PFSK-1 (cell line): Measurements from ENCODE around the gene KLHDC4.

Source experiments
- FOXP2 ChIP-seq: optimal IDR thresholded peaks from 2 replicates; pipeline ENCODE3; 2011; ENCODE audit warnings: borderline replicate concordance, control low read depth, inconsistent platforms; ENCODE audit not compliant: insufficient read depth; ENCODE audit errors: extremely low read length, extremely low read depth
- POLR2AphosphoS5 ChIP-seq: IDR thresholded peaks from 2 replicates; pipeline ENCODE4 v1.6.1; 2012; ENCODE audit warnings: low read depth, mild to moderate bottlenecking, control low read depth, low read length, moderate library complexity
- SIN3A ChIP-seq: IDR thresholded peaks from 2 replicates; pipeline ENCODE4 v1.6.1; 2012; ENCODE audit warnings: mild to moderate bottlenecking, low read length, moderate library complexity, borderline replicate concordance; ENCODE audit not compliant: insufficient read depth
- TAF1 ChIP-seq: IDR thresholded peaks from 2 replicates; pipeline ENCODE4 v1.6.1; 2012; ENCODE audit warnings: low read length, control low read depth, borderline replicate concordance; ENCODE audit not compliant: insufficient read depth
- TF ChIP-seq, protein P1 (sequence below), 2 experiments: IDR thresholded peaks; 2 replicates each; pipeline versions ENCODE4 v1.6.1 to v1.8.0; 2011 to 2012; ENCODE audit warnings: low read depth in 2 of 2, low read length in 2 of 2, control low read depth in 1 of 2, inconsistent platforms in 1 of 2, mild to moderate bottlenecking in 1 of 2, moderate library complexity in 1 of 2; ENCODE audit not compliant: insufficient read depth in 1 of 2

The KLHDC4 gene

DNA sequence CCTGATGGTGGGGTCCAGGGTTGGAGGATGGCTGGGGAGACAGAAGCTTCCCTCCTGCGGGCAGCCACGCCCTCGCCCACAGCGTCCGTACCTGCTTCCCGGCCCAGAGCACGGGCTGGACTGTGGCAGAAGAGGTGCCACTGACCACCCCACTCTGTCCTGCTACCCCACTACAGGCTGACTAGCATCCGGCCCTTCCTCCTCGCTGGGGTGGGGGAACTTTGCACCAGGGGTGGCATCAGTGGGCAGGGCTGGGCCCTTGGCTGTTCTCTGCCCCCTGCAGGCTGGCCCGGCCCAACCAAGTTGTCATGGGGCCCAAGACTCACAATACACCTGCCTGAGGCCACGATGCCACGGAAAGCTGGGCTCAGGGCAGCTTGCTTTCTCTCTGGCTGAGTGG is 73.0 kb downstream of the KLHDC4 start:
- TF ChIP-seq, protein P1, sequence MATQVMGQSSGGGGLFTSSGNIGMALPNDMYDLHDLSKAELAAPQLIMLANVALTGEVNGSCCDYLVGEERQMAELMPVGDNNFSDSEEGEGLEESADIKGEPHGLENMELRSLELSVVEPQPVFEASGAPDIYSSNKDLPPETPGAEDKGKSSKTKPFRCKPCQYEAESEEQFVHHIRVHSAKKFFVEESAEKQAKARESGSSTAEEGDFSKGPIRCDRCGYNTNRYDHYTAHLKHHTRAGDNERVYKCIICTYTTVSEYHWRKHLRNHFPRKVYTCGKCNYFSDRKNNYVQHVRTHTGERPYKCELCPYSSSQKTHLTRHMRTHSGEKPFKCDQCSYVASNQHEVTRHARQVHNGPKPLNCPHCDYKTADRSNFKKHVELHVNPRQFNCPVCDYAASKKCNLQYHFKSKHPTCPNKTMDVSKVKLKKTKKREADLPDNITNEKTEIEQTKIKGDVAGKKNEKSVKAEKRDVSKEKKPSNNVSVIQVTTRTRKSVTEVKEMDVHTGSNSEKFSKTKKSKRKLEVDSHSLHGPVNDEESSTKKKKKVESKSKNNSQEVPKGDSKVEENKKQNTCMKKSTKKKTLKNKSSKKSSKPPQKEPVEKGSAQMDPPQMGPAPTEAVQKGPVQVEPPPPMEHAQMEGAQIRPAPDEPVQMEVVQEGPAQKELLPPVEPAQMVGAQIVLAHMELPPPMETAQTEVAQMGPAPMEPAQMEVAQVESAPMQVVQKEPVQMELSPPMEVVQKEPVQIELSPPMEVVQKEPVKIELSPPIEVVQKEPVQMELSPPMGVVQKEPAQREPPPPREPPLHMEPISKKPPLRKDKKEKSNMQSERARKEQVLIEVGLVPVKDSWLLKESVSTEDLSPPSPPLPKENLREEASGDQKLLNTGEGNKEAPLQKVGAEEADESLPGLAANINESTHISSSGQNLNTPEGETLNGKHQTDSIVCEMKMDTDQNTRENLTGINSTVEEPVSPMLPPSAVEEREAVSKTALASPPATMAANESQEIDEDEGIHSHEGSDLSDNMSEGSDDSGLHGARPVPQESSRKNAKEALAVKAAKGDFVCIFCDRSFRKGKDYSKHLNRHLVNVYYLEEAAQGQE (IDR thresholded peaks at IDR 0.05; ENCODE audit: insufficient read depth in 1 of 2, low read depth in 2 of 2, low read length in 2 of 2) = no peak
- TF ChIP-seq TAF1 (no peak), SIN3A (no peak), FOXP2 (no peak), POLR2AphosphoS5 (no peak)

DNA sequence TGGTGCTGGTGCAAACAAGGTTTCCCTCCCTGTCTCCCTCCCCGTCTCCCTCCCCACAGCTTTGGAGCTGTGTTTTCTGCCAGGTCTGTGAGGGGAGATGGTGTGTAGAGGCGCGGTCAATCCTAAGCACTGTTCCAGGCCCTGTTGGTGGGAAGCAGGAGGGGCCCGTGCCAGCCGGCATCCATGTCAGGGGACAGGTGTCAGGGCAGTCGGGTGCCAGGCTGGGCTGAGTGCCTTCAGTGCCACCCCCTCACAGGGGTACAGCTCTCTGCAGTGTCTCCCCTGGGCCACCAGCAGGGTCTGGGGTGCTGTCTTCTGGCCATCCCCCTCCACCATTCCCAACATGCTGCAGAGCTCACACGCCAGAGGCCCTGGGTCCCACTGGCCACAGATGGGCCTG is 73.6 kb downstream of the KLHDC4 start:
- no peak for TF ChIP-seq FOXP2
- TF ChIP-seq, protein P1 (IDR thresholded peaks at IDR 0.05; ENCODE audit: insufficient read depth in 1 of 2, low read depth in 2 of 2, low read length in 2 of 2) = no peak
- TF ChIP-seq SIN3A = no peak
- TF ChIP-seq TAF1 = no peak
- TF ChIP-seq POLR2AphosphoS5 = no peak

DNA sequence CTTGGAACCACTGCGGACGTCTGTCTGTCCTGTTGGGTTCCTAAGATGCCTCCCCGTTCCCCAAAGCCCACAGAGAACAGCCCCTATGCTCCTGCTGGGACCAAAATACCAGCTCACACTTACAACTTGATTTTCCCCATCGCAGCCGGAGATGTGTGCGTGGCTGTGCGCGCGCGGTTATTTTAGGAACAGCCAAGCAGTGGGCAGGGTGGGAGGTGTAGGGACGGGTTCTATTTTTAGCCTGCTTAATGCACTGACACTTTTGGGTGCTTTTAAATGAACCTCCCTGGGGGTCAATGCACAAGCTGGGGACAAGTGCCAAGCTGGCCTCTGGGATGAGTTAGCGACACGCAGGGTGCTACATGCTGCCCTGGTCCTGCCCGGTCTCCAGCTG is 74.1 kb downstream of the KLHDC4 start:
- TF ChIP-seq SIN3A = no peak
- TF ChIP-seq, protein P1 (IDR thresholded peaks at IDR 0.05; ENCODE audit: insufficient read depth in 1 of 2, low read depth in 2 of 2, low read length in 2 of 2) = no peak
- TF ChIP-seq FOXP2 = no peak
- no peak for TF ChIP-seq POLR2AphosphoS5
- TF ChIP-seq TAF1 = no peak

DNA sequence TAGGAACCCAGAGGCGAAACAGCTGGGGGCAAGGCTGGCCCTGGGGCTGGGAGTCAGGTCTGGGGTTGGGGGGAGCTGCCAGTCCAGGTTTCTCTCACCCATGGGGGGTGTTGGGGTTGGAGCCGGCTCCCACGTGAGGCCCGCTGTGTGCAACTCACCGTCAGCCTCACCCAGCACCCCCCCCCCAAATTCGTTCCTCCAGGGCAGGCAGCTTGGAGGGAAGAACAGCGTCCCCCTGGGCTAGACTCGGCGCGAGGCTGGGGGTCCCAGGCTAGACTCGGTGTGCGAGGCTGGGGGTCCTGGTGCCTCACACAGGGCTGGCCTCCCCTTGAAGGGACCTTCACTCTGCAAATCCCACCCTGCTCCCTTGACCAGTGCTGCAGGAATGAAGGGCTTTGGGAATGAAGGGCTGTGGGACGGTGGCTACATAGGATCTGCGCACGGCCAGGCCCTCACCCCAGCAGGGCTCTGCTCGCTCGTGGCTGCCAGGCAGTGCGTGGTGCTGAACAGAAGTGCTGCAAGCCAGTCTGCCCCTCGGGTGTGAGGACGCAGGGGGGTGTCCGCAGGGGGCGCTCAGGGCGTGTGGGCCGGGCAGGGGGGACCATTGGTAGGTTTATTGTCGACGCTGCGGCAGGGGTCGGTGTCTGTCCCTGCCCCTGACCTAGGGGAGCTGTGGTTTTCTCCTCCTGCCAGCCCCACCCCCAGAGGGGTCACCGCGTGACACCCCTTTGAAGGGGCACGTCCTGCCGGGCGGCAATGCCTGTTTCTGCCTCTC is 74.7 kb downstream of the KLHDC4 start:
- no peak for TF ChIP-seq POLR2AphosphoS5
- TF ChIP-seq TAF1 = no peak
- TF ChIP-seq, protein P1 (IDR thresholded peaks at IDR 0.05; ENCODE audit: insufficient read depth in 1 of 2, low read depth in 2 of 2, low read length in 2 of 2) = no peak
- no peak for TF ChIP-seq FOXP2

DNA sequence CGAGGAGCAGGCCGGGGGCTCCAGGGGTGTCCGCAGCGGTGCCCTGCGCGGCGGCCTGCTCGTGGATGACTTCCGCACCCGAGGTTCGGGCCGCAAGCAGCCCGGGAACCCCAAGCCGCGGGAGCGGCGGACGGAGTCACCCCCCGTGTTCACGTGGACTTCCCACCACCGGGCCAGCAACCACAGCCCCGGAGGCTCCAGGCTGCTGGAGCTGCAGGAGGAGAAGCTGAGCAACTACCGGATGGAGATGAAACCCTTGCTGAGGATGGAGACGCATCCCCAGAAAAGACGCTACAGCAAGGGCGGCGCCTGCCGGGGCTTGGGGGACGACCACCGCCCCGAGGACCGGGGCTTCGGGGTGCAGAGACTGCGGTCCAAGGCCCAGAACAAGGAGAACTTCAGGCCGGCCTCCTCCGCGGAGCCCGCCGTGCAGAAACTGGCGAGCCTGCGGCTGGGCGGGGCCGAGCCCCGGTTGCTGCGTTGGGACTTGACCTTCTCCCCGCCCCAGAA is 75.8 kb downstream of the KLHDC4 start:
- no peak for TF ChIP-seq FOXP2
- no peak for TF ChIP-seq TAF1
- TF ChIP-seq SIN3A = no peak
- TF ChIP-seq POLR2AphosphoS5 = no peak
- TF ChIP-seq, protein P1 (IDR thresholded peaks at IDR 0.05; ENCODE audit: insufficient read depth in 1 of 2, low read depth in 2 of 2, low read length in 2 of 2) = no peak
